Hepatic stellate cell (primary cell): ENCODE measurements around the gene TNFRSF1A.
"Not testable (repeated sequence)": the region's sequence is repeated elsewhere in the genome, so short reads cannot be mapped to it uniquely, and the experiment has no call there.

Source experiments
- DNase-seq: peaks from one replicate; pipeline ENCODE4 v3.0.0; 2011; ENCODE audit warnings: low spot score

The TNFRSF1A gene

DNA sequence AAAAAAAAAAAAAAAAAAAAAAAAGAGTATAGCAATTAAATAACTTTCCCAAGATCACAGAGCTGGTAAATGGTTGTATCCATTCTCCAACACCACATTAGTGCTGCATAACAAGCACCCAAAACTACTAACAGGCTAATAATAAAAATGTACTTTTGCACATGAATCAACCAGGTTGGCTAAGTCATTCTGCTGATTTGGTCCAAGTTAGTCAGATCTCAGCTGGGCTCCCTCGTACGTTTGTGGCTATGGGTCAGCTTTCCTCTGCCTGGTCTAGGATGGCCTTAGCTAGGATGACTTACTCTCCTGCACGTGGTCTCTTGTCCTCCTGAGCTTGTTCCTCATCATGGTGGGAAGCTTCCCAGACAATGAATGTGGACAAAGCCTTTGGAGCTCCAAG, 39.3 kb downstream of the TNFRSF1A start:
- DNase-seq: no peak

DNA sequence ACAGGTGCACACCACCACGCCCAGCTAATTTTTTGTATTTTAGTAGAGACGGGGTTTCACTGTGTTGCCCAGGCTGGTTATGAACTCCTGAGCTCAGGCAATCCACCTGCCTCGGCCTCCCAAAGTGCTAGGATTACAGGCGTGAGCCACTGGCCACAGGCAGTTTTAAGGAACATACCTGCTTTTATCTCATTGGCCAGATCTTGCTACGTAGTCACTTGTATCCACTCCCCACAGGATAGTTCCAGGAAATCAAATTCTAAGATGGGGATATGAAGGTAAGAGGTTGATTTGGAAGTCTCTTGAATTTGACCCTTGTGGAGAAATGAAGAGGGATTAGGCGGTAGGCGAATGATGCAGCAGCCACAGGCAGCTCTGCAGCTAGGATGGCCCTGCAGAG, 40.2 kb downstream of the TNFRSF1A start:
- DNase-seq: no peak

DNA sequence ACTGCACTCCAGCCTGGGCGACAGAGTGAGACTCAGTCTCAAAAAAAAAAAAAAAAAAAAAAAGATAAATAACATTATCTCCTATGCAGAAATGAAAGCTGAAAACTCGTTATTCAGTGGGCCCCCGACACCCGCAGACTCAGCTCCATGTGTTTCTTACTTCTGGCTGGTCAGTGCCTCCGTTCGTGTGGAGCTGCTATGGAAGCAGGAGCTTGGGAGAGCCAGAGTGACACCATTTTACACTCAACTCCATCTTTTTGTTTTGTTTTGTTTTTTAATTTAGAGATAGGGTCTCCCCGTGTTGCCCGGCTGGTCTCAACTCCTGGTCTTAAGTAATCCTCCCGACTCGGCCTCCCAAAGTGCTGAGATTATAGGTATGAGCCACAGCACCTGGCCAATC, 44.7 kb downstream of the TNFRSF1A start:
- DNase-seq: no peak

DNA sequence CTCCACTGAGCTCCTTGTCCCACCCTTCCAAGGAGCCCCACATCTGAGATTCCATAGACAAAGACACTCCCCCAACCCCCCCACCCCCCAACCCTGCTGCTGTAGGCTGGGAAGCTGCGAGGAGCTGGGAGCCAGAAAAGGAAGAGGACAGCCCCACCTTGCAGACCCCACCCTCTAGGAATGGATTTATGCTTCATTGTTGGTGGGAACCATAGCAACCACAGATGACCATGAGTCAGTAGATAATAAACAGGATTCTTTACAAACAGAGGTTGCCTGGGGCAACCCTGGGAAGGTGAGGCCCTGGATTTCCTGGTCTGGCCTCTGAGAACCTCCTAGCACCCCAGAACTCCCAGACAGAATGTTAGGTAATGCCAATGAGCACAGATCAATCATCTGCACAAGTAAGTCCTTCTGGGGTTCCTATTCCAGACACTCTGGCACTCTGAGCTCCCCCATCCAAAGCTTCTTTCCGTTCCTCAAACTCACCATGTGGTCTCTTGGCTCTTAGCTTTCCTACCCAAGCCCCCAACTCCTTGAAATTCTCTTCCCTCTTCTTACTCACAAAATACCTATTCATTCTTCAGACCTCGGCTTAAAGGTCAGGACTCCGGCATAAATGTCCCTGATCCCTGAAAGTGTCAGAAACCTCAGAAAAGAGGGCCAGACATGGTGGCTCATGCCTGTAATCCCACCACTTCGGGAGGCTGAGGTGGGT, 46.6 kb downstream of the TNFRSF1A start:
- peak; percentile 83 for DNase-seq

DNA sequence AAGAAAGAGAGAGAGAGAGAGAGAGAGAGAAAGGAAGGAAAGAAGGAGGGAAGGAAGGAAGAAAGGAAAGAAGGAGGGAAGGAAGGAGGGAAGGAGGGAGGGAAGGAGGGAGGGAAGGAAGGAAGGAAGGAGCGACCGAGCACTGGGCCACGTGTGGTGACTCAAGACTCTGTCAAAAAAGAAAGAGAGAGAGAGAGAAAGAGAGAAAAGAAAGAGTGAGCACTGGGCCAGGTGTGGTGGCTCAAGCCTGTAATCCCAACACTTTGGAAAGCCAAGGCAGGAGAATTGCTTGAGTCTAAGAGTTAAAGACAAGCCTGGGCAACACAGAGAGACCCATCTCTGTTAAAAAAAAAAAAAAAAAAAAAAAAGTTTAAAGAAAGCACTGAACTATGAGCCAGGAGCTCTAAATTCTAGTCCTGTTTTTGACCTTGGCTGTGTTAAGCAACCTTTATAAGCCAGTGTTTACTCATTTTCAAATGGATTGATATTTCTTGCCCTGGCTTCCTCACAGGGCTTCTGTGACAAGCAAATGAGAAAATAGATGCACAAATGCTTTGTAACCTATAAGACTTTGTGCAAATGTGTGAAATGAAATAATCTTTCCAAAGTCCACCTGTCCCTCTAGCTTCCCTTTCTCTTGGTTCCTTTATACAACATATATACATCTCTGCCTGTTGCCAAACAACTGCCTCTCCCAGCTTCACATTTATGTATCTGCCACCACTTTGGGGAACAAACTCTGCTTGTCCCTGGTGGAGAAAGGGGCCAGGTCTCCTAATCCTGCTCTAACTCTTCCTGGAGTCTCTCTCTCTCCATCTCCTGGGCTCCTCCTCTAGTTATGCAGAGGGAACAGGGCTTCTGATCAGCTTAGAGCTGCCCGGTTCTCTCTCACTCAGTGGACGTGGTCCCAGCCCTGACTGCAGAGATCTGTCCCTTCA, 47.5 kb downstream of the TNFRSF1A start:
- no peak for DNase-seq

DNA sequence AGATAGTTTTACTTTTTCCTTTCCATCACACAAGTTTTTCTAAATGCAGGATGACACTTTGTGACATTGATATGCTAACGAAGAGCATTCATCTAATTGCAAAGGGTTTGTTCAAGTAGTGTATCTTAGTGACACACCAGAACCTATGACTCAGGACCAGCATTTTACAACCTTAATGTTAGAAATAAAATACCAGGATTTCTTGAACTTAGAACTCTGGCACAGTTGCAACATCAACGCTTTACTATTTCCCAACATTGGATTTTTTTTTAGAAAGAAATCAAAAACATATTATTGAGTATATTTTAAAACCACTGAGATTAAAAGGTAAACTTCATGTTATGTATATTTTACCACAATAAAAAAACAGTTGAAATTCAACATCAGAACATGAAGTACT, 49.3 kb downstream of the TNFRSF1A start:
- no peak for DNase-seq

DNA sequence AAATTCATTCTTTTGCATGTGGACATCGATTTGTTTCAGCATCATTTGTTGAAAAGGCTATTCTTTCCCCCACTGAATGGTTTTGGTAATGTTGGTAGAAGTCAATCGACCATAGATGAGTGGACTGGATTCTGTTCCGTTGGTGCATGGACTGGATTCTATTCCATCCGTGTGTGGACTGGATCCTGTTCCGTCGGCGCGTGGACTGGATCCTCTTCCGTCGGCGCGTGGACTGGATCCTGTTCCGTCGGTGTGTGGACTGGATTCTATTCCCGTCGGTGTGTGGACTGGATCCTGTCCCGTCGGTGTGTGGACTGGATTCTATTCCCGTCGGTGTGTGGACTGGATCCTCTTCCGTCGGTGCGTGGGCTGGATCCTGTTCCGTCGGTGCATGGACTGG, 52.0 kb downstream of the TNFRSF1A start:
- DNase-seq: not testable (repeated sequence)

DNA sequence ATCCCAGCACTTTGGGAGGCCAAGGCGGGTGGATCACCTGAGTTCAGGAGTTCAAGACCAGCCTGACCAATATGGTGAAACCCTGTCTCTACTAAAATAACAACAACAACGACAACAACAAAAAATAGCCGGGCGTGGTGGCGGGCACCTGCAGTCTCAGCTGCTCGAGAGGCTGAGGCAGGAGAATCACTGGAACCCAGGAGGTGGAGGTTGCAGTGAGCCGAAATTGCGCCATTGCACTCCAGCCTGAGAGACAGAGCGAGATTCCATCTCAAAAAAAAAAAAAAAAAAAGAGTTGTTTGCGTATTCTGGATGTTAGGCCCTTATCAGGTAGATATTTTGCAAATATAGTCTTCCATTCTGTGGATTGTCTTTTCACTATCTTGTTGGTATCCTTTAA, 52.8 kb downstream of the TNFRSF1A start:
- DNase-seq: not testable (repeated sequence)

DNA sequence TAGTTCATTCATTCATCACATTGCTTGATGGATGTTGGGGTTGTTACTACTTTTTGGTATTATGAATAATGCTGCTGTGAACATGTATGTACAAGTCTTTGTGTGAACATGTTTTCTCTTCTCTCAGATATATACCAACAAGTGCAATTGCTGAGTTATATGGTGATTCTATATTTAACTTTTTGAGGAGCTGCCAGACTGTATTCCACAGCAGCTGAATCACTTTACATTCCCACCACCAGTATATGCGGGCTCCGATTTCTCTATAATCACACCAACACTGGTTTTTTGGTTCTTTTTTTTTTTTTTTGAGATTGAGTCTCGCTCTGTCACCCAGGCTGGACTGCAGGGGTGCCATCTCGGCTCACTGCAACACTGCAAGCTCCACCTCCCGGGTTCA, 53.6 kb downstream of the TNFRSF1A start:
- no peak for DNase-seq

DNA sequence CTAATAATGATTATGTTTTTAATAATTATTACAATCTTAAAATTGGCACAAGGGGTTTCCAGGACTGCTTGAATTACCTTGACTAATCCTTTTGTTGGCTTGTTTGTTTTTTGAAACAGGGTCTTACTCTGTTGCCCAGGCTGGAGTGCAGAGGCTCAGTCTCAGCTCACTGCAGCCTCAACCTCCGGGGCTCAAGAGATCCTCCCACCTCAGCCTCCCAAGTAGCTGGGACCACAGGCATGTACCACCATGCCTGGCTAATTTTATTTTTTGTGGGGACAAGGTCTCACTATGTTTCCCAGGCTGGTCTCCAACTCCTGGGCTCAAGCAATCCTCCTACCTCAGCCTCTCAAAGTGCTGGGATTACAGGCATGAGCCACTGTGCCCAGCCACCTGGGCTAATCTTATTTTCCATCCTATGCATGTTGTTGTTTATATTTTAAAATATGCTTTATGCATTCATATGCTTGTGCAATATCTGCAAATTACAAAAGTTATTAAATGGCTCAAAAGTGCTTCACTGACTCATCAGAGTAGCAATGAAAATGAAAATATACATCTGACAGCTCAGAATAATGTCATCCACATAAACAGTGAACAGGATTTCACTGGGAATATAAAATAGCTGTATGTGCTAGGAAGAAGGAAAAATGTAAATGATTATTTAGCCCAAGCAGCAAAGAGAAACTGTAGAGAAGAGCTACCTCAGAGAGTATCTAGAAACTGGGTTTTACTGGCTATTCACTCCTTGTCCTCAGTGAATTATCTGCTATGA, 56.2 kb downstream of the TNFRSF1A start:
- peak; percentile 55 for DNase-seq

DNA sequence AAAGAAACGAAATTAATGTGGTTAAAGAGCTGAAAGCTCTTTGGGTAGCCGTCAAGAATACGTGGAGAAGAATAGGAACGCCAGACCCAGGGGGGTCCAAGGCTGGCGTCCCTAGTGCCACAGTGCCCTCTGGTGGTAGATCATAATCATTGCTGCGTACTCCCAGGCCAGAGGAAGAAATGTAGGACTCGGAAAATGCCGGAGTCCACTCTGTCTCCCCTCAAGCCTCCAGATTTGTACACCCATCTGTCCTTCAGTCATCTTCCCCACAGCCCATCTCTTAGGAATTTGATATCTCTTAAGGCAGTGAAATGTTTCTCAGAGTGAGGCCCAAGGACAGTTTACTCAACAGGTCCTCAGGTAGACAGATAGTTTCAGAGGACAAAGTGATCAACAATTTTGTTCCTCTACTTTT, 56.8 kb downstream of the TNFRSF1A start:
- peak; percentile 90 for DNase-seq

DNA sequence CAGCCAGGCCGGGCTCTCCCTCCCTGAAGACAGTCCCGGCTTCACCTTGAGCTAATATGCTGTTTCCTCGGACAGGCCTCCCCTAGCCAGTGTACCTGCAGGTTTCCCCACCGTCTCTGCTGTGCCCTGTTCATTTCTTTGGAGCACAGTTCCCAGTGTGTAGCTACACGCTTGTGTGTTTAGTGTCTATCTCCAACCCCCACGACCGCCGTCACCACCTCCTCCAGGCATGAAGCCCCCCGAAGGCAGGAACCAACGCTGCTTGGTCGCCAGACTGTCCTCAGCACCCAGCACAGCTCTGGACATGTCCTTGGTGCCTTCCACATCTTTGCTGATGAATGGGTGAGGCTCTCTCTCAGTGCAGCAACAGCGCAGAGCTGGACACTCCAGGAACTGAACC, 57.6 kb downstream of the TNFRSF1A start:
- no peak for DNase-seq

DNA sequence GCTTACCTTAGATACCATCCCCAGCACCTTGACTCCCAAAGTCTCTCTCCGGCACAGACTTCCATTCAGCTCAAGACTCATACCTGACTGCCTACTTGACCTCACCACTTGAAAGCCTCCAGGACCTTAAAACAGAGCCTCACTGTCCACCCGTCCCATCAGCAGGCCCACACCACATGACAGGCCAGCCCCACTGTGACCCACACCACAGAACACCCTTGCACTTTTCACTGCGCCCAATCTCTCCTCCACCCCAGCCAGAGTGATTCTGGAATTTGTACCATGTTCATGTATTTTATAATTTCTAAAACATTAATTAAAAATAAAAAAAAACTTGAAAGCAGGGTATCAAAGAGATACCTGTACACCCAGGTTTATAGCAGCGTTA, 59.4 kb downstream of the TNFRSF1A start:
- no peak for DNase-seq

DNA sequence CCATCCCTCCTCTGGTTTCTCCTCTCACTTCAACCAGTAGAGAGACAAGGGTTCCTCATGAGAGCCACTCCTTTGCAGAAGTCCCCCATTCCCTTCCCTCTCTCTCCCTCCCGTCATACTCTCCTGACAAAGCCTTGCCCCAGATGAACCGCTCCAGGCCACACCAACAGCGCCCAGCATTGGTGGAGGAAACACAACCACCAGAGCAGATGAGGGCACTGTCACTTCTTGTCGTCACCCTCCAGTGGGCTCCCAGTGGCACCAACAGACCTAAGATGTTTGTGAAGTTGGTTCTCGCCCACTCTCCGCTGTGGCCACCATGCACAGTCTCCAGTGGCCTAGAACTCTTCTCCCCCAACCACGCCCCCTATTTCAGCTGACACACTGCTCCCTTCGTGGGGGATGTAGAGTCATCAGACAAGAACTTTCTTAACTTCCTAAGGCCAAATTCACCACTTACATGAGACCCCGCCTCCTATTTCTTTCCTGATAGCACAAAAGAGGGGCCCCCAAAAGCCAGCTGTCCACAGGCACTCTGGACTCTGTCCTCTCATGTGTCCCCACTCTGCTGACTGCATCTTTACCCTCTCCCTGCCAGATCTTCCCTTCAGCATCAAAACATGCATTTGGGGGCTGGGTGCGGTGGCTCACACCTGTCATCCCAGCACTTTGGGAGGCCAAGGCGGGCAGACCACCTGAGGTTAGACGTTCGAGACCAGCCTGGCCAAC, 60.6 kb downstream of the TNFRSF1A start:
- DNase-seq: no peak

DNA sequence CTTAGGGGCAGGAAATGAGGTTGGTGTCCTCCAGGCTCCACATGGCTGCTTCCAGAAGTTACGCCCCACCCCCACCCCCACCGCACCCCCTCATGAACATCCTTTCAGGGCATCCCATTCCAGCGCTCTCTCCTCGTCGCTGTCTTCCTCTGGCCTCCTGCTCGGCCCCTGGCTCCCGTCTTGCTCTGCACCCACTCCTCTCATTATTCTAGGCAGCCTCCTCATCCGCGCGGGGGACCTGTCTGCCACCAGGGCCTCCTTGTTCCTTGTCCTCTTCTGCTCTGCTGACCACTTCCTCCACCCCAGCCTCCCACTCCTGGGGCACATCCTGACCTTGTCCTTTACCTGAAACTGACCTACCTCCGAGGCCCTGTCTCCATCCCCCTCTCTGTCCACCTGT, 61.2 kb downstream of the TNFRSF1A start:
- no peak for DNase-seq

DNA sequence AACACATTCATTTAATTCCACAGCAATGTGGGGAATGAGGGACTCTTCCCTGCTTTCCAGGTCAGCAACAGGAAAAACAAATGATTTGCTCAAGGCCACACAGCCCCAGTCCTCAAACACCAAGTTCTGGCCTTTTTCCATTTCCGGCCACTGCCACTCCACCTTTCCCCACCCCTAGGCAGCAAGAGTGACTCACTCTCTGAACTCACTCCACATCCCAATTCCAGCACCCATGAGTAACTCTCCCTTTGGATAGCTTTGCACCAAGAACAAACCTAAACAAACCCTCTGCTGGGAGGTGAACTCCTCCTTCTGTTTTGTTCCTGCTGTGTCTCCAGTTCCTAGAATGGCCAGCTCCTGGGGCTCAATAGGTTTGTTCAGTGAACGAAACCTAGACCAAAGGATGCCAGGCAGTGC, 61.8 kb downstream of the TNFRSF1A start:
- peak; percentile 97 for DNase-seq

DNA sequence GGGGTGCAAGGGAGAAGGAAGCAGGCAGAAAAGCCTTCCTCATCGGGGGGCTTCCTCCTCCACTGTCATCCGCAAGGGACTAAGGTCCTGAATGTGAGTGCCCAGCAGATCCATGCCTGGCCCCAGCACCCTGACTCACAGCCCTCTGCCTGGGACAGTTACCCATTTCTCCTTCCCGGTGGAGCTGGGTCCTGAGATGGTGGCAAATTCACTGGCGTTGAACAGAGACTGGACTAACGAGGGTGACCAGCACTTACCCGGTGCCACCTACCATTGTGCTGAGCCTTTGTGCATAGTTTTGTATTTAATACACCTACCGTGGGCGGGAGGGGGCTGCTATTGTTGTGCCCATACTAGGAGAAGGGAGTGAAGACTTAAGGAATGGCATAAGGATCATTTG, 62.2 kb downstream of the TNFRSF1A start:
- no peak for DNase-seq

DNA sequence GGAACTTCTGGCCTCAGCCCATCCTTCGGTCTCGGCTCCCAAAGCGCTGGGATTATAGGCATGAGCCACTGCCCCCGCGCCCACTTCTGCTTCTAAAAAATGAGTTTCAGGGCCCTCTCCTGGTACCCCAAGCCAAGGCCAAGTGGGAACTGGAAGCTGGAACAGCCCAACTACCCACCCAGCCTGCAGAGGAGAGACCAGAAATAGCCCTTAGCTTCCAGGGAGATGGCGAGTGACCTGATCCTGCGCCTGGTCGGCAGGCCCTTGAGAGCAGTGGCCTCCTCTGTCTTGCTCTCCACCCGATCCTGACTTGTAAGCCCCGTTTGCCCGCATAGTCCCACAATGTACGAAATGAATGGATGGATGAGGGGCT, 62.6 kb downstream of the TNFRSF1A start:
- no peak for DNase-seq
